ENCODE measurements around the gene IL1R2.

The IL1R2 gene

GRCh38 chr2:101974663-101975062 is 17.1 kb upstream of the IL1R2 start:
- FAIRE-seq (no peak), DNase-seq (ENCODE audit: low spot score) (no peak)

GRCh38 chr2:101975171-101975870 is 16.4 kb upstream of the IL1R2 start:
- DNase-seq (ENCODE audit: low spot score) (no peak), FAIRE-seq (no peak)

- no peak for DNase-seq (ENCODE audit: low spot score)
- FAIRE-seq = no peak
Measured at GRCh38 chr2:101976891-101977290, 14.9 kb upstream of the IL1R2 start.

- no peak for FAIRE-seq
- DNase-seq (ENCODE audit: low spot score) = no peak
Measured at GRCh38 chr2:101980368-101980767, 11.4 kb upstream of the IL1R2 start.

GRCh38 chr2:101981066-101981465 is 10.7 kb upstream of the IL1R2 start:
- FAIRE-seq (no peak), DNase-seq (ENCODE audit: low spot score) (no peak)

- FAIRE-seq = no peak
- no peak for DNase-seq (ENCODE audit: low spot score)
Measured at GRCh38 chr2:101981504-101981903, 10.3 kb upstream of the IL1R2 start.

GRCh38 chr2:101982495-101983029 is 9.2 kb upstream of the IL1R2 start:
- DNase-seq (ENCODE audit: low spot score) (no peak), FAIRE-seq (no peak)

- DNase-seq (ENCODE audit: low spot score) = no peak
- no peak for FAIRE-seq
Measured at GRCh38 chr2:101983486-101983885, 8.3 kb upstream of the IL1R2 start.

GRCh38 chr2:101983928-101984327 is 7.8 kb upstream of the IL1R2 start:
- DNase-seq (ENCODE audit: low spot score) (no peak), FAIRE-seq (no peak)

GRCh38 chr2:101984656-101985055 is 7.1 kb upstream of the IL1R2 start:
- DNase-seq (ENCODE audit: low spot score) (no peak), FAIRE-seq (no peak)

- no peak for DNase-seq (ENCODE audit: low spot score)
- no peak for FAIRE-seq
Measured at GRCh38 chr2:101985101-101985792, 6.5 kb upstream of the IL1R2 start.

GRCh38 chr2:101985793-101986164 is 6.0 kb upstream of the IL1R2 start:
- DNase-seq (ENCODE audit: low spot score) = no peak
- FAIRE-seq = no peak

- no peak for FAIRE-seq
Measured at GRCh38 chr2:101986376-101986775, 5.4 kb upstream of the IL1R2 start.

GRCh38 chr2:101986804-101987740 is 4.7 kb upstream of the IL1R2 start:
- FAIRE-seq (no peak), DNase-seq (ENCODE audit: low spot score) (no peak)

More at GRCh38 chr2:101986376-101986775, 5.4 kb upstream of the IL1R2 start:
- DNase-seq (ENCODE audit: low spot score) = no peak

- no peak for DNase-seq (ENCODE audit: low spot score)
- FAIRE-seq = no peak
Measured at GRCh38 chr2:101987832-101988231, 3.9 kb upstream of the IL1R2 start.

- DNase-seq (ENCODE audit: low spot score) (no peak), FAIRE-seq (no peak)
Measured at GRCh38 chr2:101988541-101988940, 3.2 kb upstream of the IL1R2 start.

- no peak for FAIRE-seq
- DNase-seq (ENCODE audit: low spot score) = no peak
Measured at GRCh38 chr2:101989740-101990460, 1.9 kb upstream of the IL1R2 start.

- no peak for FAIRE-seq
Measured at GRCh38 chr2:101993772-101994171, 2.0 kb downstream of the IL1R2 start.

GRCh38 chr2:101995019-101995418 is 3.3 kb downstream of the IL1R2 start:
- no peak for DNase-seq (ENCODE audit: low spot score)
- FAIRE-seq = no peak

More at GRCh38 chr2:101993772-101994171, 2.0 kb downstream of the IL1R2 start:
- no peak for DNase-seq (ENCODE audit: low spot score)

GRCh38 chr2:101995804-101996203 is 4.0 kb downstream of the IL1R2 start:
- FAIRE-seq = no peak
- DNase-seq (ENCODE audit: low spot score) = no peak

- DNase-seq (ENCODE audit: low spot score) (no peak), FAIRE-seq (no peak)
Measured at GRCh38 chr2:101998556-101998895, 6.8 kb downstream of the IL1R2 start.

Data from urothelium cell line (cell line).